NCI-H526 (cell line): Measurements from ENCODE around the gene NACAD.

ENCODE experiments used
- DNase-seq, 2 experiments: peaks; one replicate each; lab custom pipeline; 2025; lab: John Stamatoyannopoulos, UW

Gene NACAD

GRCh38 chr7:45088821-45089340 is at the start of gene NACAD:
Gene NACAD, minus strand, starts transcription at chr7:45088969. Its CDS starts 75 bp downstream, at chr7:45088894.
- peak in 1 of 2 experiments; percentile 67 for DNase-seq

GRCh38 chr7:45136106-45137060 is 47.6 kb upstream of the NACAD start:
- peak; percentile 68 to 75 for DNase-seq

- DNase-seq = no peak
Observed at GRCh38 chr7:45133877-45134276, 45.1 kb upstream of the NACAD start.

DNA sequence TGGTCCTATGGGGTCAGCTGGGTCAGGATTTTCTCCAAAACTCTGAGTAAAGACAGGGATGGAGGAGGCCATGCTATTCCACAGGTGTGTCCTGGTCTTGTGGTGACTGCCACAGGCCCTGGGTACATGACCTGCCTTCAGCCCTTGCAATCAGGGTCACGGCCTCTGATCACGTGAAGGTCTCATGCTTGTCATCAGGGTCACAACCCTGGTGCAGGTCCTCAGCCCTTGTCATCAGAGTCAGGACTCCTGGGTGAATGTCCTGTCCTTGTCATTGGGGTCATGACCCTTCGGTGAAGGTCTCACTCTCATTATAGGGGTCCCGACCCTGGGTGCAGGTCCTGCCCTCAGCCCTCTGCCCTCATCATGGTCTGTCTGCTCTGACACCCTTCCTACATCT is 44.6 kb upstream of the NACAD start:
- DNase-seq = no peak

GRCh38 chr7:45132708-45133320 is 44.0 kb upstream of the NACAD start:
- no peak for DNase-seq

DNA sequence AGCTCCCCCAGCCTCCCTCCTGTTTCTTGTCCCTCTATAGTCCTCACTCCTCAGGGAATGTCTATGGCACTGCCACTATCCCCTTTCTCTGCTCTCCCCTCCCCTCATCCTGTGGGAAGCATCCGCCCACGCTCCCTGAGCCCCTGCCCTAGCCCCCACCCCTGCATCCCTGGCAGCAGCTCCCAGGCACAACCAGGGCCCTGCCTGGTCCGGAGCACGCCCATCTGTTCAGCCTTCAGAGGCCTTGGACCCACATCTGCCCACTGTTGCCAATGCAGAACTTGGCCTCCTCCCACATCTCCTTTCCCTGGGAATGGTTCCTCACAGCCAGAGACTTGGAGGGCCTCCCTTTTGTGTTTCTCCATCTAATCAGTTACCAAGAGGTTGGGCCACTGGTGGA is 43.1 kb upstream of the NACAD start:
- DNase-seq = no peak

DNA sequence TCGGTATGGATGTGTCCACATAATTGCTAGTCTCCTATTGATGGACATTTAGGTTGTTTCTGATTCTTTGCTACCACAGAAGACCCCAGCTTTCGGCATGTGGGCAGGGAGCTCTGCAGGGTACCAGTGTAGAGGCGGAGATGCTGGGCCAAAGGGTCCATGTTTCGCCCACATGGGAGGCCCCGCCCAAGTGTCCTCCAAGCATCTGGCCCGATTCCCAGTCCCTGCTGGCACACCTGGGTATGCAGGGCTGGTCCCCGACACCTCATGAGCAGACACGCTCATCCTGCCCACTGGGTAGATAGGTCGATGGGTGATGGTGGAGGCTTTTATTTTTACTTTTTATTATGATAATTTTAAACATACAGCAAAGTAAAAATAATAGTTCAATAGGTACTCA is 42.1 kb upstream of the NACAD start:
- DNase-seq = no peak

DNA sequence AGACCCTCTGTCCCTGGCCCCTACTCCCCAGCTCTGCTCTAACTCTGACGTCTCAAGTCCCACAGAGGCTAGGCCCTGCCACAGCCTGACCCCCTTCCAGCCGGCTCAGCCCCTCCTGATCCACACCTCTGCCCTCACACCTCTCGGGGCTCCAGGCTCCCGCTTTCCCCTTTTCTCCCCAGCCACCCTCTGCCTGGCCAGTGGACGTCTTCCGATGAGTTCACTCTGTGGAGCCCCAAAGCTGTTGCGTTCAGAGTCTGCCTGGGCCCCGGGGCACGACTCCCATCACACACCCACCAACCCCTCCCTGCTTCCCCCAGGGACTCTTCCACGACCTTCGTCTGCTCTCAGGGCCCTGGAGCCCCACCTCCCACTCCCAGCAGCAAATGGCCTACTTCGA is 41.1 kb upstream of the NACAD start:
- DNase-seq = no peak

- DNase-seq = no peak
Observed at GRCh38 chr7:45129181-45129800, 40.5 kb upstream of the NACAD start.

- no peak for DNase-seq
Observed at GRCh38 chr7:45126920-45127319, 38.2 kb upstream of the NACAD start.

DNA sequence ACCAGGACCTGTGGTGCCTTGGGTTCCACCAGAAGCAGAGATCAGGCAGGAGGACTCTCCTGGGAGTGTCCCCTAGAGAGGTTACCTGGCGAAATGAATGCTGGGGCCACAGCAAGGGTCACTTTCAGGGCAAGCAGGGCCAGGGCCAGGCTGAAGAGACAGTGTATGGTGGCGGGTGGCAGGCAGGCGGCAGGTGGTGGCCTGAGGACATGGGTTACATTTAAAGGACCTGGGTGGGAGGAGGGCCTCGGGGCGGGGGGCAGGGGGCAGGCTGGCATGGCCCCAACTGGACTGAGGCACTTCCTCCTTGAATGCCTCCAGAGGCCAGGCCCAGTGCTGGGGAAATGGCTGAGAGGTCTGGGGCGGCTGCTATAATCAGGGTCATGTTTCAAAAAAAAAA is 37.4 kb upstream of the NACAD start:
- no peak for DNase-seq

DNA sequence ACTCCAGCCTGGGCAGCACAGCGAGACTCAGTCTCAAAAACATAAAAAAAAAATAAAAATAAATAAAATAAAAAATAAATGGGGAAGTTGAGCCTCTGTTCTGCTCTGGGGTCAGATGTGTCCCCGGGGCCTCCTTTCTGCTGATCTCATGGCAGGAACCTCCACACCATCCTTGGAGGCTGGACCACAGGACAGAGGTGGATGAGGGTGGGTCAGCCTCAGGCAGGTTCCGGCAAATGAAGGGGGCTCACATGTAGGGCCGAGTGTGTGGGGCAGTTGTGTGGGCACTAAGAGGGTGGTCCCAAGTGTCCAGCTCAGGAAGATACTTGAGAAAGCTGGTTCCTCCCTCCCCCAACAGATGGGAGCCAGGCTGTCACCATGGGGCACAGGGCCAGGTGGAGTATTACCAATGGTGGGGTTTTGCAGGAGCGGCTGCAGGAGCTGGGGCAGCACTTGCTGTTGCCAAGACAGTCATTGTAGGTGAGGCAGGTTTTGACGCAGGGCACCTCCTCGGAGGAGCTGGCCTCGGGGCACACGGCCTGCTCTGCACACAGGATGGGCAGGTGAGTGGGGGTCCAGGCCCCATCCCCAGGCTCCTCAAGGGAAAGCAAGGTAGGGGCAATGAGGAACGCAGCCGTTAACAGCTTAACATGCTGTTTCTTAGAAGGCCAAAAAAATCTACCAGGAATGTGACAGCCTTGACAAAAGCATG is 36.6 kb upstream of the NACAD start:
- DNase-seq = no peak

DNA sequence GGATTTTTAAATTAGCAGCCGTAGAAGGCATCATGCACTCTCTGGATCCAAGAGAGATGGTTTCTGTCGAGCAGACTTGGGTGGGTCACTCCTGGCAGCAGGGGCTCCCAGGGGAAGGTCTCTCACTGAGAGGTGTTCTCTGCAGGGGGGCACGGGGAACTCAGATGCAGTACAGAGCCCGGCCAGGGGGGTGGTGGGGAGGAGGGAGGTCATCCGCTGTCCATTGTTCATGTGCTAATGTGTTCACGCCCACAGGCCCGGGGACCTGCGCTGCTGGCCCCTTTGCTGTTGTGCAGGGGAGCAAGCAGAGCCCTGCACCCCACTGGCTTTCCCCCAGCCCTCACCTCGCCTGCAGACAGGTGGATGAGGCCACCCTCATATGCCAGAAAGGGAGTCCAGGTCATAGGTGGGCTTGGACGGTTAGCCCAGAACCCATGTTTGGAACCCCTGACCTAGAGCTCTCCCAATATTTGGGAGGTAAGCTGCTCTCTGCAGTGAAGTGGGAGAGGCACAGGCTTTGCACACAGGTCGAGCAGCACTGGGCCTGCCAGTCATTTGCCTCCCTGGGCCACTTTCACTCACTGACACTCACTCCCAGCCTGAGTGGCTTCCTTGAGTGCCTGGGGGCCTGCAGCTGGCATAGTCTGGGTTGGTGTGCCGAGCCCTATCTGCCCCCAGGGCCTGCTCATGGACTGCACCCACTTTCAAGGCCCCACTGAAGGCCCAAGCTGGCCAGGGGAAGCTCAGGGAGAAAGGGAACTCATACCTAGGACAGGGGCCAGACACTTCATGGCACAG is 35.3 kb upstream of the NACAD start:
- DNase-seq = no peak

- DNase-seq = no peak
Observed at GRCh38 chr7:45122975-45123860, 34.4 kb upstream of the NACAD start.

GRCh38 chr7:45119550-45119949 is 30.8 kb upstream of the NACAD start:
- no peak for DNase-seq

GRCh38 chr7:45118889-45119331 is 30.1 kb upstream of the NACAD start:
- DNase-seq = no peak

DNA sequence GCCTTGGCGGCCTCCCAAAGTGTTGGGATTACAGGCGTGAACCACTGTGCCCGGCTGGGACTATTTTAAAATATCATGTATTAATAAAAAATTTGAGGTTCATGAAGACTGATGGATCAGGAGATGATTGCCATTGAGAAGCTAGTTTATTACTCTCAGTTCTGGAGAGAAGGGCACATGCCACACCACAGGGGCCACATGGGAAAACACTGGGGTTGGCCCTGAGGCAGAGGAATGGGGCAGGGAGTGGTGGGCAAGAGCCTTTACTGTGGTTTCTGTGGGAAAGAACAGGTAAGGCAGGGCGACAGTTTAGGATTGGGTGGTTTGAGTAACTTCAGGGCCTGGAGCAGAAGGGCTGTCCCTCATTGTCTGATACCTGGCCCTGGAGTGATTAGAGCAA is 29.5 kb upstream of the NACAD start:
- DNase-seq = no peak

DNA sequence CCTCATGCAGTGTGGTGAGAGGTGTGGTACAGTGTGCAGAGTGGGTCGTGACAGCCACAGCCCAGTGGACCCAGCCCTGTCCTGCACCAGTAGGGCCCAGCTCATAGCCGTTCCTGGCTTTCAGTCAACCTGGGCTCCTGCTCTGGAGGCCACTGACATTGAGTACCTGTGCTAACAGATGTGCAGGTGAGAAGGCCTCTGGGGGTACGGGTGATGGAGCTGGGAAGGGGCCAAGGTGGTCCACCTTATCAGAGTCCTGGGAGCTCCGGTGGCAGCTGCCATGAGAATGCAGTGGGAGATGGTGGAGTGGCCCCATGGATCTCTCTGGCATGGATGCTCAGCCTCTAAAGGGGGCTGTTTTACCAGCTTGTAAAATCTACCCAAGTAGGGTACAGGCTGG is 28.8 kb upstream of the NACAD start:
- no peak for DNase-seq

DNA sequence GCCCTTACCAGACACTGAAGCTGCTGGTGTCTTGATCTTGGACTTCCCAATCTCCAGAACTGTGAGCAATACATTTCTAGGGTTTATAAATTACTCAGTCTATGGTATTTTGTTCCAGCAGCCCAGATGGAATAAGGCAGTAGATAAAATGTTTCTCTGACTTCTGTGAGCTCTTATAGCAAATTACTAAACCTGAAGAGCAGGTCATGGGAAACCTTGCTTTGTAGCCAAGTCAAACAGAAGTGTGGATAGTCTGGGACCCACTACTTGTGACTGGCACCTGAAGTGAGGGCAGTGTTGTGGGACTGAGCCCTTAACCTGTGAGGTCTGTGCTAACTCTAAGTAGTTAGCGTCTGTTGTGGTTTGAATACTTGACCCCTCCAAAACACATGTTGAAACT is 27.3 kb upstream of the NACAD start:
- DNase-seq = no peak

GRCh38 chr7:45114926-45115325 is 26.2 kb upstream of the NACAD start:
- no peak for DNase-seq
